ENCODE data around the gene PGA3. TPM values are rescaled to one million over a fixed set of nuclear protein-coding genes. Genes with fewer than 3 reads are reported as not detected.
"Not testable (repeated sequence)": the region's sequence is repeated elsewhere in the genome, so short reads cannot be mapped to it uniquely, and the experiment has no call there.

The PGA3 gene
- total RNA-seq = not detected
- long read RNA-seq, partial matches to known transcripts = 1 of 1 reads
- long read RNA-seq, other reads (novel, unspliced or antisense) = 0 of 1 reads

DNA sequence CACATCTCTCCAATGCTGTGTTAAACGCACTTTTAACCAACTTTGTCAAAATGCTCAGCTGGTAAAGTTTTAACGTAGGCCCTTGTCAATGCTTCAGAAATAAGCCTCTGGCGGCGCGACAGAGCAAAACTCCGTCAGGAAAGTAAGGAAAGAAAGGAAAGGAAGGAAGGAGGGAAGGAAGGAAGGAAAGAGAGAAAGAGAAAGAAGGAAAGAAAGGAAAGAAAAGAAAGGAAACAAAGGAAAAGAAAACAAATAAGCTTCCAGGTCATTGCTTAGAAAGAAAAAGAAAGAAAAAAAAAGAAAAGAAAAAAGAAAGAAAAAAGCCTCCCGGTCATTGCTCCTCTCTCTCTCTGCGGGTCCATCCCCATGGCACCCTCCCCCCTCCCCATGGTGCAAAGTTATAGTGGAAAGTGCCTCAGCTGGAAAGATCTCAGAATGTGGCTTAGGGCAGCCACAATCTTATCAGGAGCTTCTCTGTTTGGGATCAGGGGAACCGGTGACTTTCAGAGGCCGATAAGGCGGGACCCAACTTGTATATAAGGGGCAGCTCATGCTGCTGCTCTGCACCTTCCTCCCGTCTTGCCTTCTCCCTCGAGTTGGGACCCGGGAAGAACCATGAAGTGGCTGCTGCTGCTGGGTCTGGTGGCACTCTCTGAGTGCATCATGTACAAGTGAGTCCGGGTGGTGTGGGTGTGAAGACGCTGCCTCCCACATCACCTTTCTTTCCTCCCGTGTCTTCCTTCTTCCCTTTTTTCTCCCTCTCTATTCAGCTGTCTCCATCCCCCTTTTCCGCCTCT is at the start of gene PGA3:
TSS of gene PGA3 (plus strand) at position 566 of the 797 bp plus-strand sequence. CDS start at position 616, 50 bp downstream.
- intact Hi-C loops (cut with micrococcal nuclease); ATAC-seq; DNase-seq: not testable (repeated sequence)

DNA sequence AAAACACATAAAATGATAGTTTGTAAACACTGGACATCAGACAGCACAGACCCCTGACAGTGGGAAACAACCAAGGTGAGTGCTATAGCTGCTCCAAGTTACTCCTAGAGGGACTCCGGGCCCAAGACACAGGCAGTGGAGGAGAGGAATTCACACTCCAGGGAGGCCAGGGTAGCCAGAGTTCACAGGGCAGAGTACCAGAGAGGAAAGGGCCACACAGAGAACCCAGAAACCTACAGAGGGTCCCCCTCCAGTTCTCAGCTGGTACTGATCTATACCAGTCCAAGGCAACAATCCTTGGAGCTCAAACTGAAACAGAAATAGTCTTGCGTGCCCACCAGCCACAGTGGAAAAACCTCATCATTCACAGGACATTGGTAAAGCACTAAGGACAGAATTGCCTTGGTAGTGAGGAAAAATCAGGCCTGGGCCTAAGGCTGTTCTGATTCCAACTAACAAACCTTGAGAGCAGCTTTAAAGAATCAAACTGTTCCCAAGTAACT is 49.7 kb upstream of the PGA3 start:
- DNase-seq (no peak), ATAC-seq (peak; percentile 39)
- intact Hi-C loops (cut with micrococcal nuclease) = no loop called here

DNA sequence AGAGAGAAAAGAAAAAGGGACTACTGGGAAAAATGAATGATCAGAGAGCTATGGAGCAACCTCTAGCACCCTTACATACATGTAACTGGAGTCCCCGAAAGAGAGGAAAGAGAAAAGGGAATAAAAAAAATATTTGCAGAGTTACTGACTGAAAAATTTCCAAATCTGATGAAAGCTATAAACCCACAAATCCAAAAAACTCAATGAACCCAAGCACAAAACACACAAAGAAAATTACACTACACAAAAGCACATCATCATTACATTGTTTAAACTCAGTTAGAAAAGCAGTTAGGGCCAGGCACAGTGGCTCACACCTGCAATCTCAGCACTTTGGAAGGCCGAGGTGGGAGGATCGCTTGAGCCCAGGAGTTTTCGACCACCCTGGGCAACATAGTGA is 48.8 kb upstream of the PGA3 start:
- ATAC-seq = no peak

DNA sequence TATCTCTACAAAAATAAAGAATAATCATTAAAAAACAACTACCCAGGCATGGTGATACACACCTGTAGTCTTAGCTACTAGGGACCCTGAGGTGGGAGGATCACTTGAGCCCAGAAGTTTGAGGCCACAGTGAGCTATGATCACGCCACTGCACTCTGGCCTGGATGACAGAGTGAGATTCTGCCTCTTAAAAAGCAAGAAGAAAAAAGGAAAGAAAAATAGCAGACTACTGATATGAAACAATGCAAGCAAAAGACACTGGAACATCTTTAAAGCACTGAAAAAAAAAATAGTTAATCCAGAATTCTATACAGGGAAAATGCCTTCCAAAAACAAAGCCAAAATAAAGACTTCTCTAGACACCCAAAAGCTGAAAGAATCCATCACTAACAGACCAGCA is 48.0 kb upstream of the PGA3 start:
- ATAC-seq (no peak), DNase-seq (no peak)
- intact Hi-C loops (cut with micrococcal nuclease) = no loop called here

More for the DNA sequence above, 48.8 kb upstream of the PGA3 start:
- DNase-seq = no peak
- intact Hi-C loops (cut with micrococcal nuclease) = no loop called here

- ATAC-seq (no peak), DNase-seq (no peak)
- intact Hi-C loops (cut with micrococcal nuclease) = no loop called here
These were observed 47.6 kb upstream of the PGA3 start for GRCh38 chr11:61155741-61156140.

DNA sequence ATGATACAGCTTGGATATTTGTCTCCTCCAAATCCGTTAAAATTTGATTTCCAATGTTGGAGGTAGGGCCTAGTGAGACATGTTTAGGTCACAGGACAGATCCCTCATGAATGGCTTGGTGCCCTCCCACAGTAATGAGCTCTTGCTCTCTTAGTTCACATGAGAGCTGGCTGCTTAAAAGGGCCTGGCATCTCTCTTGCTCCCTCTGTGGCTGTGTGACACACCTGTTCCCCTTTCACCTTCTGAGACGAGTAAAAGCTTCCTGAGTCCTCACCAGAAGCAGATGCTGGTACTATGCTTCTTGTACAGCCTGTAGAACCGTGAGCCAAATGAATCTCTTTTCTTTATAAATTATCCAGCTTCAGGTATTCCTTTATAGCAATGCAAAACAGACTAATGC is 45.6 kb upstream of the PGA3 start:
- no peak for ATAC-seq
- no peak for DNase-seq
- intact Hi-C loops (cut with micrococcal nuclease) = no loop called here

DNA sequence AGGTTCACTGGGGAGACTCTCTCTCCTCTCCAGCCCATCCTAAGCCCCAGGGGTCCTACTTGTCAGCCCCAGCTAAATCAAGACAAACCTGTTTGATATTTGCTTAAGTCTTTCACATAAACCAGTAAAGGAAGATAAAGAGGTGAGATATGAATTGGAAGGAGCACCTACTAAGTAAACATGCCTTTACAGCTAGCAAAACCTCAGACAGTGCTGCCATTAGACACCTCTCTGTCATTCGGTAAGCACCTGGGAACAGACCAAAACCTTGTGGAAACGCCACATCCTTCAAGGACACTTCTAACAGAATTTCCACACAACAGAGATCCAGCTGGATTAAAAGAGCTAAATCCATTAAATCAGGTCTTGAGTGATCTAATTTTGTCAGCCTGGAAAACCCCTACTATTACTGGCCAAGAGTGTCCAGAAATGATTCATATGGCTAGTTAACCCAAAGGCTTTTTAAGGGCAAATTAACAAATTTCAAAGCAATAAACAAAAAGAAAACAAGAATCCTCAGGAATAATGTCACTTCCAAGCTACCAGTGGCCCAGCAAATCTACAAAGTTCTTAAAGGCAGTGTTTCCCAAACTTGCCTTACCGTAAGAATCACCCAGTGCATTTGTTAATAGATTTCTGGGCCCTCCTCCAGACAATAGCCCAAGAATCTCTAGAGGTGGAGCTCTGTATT is 44.5 kb upstream of the PGA3 start:
- ATAC-seq (no peak), DNase-seq (no peak)
- intact Hi-C loops (cut with micrococcal nuclease) = no loop called here

- intact Hi-C loops (cut with micrococcal nuclease) = no loop called here
- DNase-seq (no peak), ATAC-seq (no peak)
These were observed 42.7 kb upstream of the PGA3 start for GRCh38 chr11:61160487-61161189.

DNA sequence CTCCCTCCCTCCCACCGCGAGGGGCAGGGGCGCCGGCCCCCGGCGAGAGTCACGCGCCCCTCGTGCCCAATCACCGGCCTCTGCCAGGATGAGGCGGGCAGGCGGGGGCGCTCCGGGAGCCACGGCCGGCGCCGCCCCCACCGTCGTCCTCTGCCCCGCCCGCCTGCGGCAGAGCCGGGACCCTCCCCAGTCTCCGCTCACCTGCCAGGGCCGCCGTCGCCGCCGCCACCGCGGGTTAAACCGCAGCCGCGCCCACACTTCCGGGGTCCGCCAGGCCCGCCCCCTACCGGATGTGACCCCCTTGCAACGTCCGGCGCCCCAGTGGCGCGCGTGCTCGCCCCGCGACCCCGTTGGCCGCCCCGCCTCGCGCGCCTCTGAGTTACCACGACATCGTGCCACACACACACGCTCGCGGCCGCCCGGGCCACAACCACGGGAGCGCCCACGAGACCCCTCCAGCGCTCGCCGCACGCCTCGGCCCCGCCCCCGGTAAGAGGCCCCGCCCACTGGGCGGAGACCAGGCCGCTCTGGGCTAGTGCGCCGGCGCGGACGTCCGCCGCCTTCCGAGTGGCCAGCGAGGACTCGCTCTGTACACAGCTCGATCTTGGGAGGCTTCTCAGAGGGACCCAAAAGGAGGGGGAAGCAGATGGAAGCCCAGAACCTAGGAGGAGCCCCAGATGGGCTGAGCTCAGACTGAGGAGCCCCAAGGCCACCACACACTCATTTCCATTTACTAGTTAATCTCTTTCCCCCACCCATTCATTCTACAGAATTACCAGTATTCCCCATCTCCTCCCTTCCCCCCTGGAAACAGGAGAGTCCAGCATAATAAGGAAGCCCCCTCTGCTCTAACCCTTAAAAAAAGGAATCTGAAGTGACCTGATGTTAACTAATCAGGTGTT is 41.9 kb upstream of the PGA3 start, which contains the start of gene VPS37C:
TSS of gene VPS37C (minus strand) at position 237 of the 902 bp plus-strand sequence. CDS start 22,597 bp downstream, outside the sequence.
- DNase-seq (peak; percentile 94), ATAC-seq (peak; percentile 97)
- intact Hi-C loops (cut with micrococcal nuclease) = no loop called here

- DNase-seq (no peak), ATAC-seq (no peak)
- intact Hi-C loops (cut with micrococcal nuclease) = no loop called here
These were observed 41.0 kb upstream of the PGA3 start for GRCh38 chr11:61162092-61162941.

DNA sequence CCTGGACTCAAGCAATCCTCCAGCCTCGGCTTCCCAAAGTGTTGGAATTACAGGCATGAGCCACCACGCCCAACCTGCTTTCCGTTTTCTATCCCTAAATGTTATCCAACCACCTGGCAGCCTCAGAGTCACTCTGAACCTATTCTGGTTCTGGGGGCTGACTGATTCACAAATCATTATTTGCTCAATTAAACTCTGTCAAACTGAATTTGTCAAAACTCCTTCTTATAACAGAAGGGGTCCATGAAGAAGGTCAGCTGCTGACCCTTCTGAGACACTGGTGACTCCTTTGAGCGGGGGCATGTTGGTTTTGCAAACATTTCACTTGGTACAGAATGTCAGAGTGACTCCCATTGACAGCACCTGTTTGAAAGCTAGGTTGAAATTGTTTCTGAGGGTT is 40.3 kb upstream of the PGA3 start:
- no peak for ATAC-seq
- intact Hi-C loops (cut with micrococcal nuclease) = no loop called here
- DNase-seq = no peak

GRCh38 chr11:61163714-61164605 is 39.4 kb upstream of the PGA3 start:
- ATAC-seq (no peak), DNase-seq (no peak)
- intact Hi-C loops (cut with micrococcal nuclease) = no loop called here

DNA sequence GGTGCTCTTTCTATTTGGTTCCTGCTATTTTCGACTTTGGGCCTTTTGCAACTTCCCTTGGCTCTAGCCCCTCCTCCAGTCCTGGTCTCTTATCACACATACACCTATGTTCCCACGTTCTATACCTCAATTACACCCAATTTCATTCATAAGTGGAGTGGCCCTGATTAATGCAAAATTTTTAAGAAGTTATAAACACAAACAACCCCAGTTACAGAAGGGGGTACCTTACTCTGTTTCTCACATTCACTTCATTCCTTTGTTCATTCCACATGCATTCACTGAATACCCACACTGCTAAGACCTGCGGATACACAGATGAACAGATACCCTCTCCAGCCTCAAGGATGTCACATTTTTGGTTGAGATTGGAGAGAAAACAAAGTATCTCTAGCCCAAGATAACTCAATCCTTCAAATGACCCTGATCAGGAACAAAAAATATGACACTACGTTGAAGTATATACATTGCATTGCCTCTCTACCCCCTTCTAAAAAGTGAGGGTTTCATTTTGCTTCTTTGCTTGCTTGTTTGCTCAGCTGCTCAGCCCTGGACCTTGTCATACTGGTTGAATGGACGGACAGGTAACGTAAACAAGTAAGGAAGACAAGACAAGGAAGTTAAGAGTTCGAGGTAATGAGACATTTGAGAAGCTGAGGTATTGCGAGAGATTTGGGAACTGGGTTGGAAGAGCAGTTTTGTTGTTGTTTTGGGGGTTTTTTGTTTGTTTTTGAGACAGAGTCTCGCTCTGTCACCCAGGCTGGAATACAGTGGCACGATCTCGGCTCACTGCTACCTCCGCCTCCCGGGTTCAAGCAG is 38.5 kb upstream of the PGA3 start:
- no peak for DNase-seq
- ATAC-seq = no peak
- intact Hi-C loops (cut with micrococcal nuclease) = no loop called here

- intact Hi-C loops (cut with micrococcal nuclease); DNase-seq; ATAC-seq: not testable (repeated sequence)
These were observed 37.5 kb upstream of the PGA3 start for GRCh38 chr11:61165785-61166184.

DNA sequence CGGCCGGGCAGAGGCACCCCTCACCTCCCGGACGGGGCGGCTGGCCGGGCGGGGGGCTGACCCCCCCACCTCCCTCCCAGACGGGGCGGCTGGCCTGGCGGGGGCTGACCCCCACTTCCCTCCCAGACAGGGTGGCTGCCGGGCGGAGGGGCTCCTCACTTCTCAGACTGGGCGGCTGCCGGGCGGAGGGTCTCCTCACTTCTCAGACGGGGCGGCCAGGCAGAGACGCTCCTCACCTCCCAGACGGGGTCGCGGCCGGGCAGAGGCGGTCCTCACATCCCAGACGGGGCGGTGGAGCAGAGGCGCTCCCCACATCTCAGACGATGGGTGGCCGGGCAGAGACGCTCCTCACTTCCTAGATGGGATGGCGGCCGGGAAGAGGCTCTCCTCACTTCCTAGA is 37.0 kb upstream of the PGA3 start:
- intact Hi-C loops (cut with micrococcal nuclease); DNase-seq; ATAC-seq: not testable (repeated sequence)
